ENCODE measurements around the gene MRPS2.
"Not testable (repeated sequence)": the region's sequence is repeated elsewhere in the genome, so short reads cannot be mapped to it uniquely, and the experiment has no call there.

Gene MRPS2

DNA sequence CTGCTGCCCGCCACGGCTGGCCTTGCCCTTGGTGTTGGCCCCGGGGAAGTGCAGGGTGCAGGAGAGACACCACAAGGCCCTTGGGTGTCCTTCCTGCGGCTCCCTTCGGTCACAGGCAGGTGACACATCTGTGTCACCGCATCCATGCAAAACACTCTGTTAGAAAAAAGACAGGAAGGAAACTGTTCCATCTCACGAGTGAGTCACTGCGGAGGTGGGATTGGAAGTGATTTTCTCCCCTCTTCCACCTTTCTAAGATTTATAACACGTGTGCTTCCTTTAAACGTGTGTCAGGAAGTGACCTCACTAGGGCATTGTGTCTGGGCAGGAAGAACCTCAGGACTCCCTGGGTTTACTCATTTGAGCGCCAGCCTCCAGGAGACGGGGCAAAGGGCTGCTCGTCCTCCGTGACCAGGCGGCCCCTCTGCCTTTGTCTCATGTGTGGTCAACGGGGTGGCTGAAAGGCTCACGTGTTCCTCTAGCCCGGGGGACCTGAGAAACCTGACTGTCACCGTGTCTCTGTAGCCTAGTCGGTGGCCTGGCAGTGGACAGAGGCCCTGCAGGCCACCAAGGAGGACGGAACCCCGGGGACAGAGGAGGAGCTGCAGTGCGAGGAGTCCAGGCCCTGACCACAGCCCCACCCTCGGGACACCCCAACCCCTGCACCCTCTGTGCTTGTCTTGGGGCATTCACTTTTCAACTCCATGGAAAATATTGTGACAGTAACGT is 15.8 kb downstream of the MRPS2 start:
- no peak for DNase-seq

DNA sequence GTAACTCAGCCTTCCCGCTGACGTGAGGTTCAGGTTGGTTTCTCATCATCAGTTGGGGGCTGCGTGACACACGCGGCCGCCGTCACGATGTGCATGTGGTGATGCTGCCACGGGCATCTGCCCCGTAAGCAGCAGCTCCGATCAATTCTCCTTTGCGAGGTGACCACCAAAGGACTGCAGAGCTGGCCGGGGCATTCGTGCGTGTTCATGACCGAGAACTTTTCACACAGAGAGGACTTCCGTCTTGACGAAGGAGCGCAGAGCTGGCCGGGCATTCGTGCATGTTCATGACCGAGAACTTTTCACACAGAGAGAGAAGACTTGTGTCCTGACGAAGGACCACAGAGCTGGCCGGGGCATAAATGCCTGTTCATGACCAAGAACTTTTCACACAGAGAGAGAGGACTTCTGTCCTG is 16.9 kb downstream of the MRPS2 start:
- DNase-seq, result no peak

DNA sequence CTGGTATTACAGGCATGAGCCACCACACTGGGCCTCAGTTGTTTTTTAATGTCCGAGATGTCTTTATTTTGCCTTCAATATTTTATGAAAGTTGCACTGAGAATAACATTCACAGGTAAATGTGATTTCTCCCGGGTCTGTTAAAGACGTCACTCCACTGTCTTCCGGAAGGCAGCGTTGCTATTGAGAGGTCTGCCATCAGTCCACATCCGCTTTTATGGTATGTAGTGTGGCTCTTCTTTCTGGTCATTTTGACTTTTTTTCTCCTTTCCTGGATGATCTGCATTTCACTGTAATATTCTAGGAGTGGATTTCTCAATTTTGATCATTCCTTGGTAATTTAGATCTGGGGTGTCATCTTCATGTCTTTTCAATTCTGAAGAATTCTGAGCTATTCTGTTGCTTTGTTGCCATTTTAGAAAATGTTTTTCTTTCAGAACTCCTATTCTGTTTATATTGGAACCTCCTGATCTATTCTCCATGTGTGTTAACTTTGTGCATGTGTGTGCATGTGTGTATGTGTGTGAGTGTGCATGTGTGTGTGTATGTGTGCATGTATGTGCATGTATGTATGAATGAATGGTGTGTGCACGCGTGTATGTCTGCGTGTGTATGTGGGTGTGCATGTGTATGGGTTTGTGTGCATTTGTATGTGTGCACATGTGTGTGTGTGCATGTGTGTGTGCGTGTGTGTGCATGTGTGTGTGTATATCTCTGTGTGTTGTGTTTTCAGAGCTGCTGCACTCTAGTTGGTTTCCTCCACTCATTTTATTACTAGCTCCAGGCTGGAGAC is 18.9 kb downstream of the MRPS2 start:
- DNase-seq, result no peak

- no peak for DNase-seq
Observed at GRCh38 chr9:135520916-135521607, 20.6 kb downstream of the MRPS2 start, which contains the start of gene LCN1. LCN1 (plus strand) TSS chr9:135521440; CDS start chr9:135521498, 58 bp downstream.

GRCh38 chr9:135521608-135522095 is 21.2 kb downstream of the MRPS2 start:
- no peak for DNase-seq

GRCh38 chr9:135522137-135522877 is 21.8 kb downstream of the MRPS2 start:
- DNase-seq, result no peak

DNA sequence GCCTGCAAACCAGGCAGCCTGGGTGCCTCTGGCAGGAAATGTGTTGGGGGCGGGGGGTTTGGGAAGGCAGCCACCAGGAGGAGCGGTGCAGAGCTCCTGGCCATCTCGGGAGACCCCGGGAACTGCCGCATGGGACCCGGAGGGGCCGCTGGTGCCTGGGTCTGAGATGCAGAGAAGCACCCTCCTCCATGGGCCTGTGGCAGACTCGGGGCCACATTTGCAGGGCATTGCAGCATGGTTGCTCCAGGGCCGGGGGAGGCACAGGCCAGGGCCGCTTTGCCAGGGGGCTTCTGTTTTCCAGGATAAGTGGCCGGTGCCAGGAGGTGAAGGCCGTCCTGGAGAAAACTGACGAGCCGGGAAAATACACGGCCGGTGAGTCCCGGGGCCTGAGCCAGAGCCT is 22.4 kb downstream of the MRPS2 start:
- DNase-seq, result no peak

- no peak for DNase-seq
Observed at GRCh38 chr9:135523521-135524129, 23.1 kb downstream of the MRPS2 start.

DNA sequence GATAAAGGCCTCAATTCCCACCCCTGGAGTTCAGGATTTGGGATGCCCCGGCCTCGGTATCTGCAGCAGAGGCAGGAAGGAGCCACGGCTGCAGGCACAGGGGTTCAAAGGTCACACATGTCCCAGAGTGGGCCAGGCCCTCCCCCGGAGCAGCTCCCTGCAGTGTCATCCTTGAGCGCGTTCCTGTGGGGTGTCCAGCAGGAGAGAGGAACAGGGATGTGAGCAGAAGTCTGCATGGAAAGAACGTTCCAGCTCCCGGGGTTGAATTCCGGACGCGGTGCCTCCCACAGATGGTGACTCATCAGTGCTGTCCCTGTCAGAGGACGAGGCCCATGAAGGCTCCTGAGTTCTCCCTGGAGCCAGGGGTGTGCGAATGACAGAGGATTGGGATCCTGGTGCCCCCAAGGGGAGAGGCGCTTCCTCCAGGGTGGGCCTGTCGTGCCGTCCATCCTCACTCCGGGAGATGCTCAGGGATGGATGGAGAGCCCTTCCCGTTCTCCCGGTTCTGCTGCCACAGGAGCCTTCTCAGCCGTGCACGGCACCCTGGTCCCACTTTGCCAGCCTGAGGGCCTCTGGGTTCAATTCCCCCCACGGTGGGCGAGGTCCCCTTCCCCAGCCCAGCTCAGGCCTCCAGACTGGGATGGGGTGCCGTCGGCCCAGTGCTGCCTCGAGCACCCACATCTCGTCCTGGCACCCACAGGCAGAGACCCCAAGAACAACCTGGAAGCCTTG is 23.8 kb downstream of the MRPS2 start:
- DNase-seq, result no peak

DNA sequence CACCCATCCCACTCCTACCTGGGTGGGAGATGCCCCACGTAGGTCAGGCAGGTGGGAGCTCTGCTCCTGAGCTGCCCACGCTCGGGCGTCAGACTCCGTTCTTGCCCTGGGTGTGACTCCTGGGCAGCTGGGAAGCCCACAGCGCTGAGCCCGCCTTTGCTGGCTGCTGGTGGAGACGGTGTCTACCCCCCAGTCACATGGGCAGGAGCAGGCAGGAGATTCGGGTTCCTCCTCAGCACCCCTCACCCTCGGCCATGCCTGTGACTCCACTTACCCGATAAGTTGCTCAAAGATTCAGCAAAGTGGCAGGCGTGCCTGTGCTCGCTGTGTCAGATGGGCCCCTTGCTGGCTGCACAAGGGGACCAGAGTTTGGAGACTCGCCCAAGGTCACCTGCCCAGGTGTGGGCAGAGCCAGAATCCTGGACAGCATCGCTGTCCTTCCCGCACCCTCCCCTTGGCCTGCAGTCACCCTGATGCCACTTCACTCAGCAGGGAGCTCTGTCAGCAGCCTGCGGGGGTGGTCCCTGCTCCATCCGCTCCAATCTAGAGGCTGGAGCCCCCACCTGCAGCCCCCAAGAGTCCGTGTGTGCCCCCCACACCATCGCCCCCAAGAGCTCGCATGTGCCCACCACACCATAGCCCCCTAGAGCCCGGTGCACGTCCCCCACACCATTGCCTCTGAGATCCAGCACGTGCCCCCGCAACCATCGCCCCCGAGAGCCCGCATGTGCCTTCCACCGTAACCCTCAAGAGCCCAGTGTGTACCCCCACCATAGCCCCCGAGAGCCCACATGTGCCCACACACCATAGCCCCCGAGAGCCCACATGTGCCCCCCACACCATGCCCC is 25.0 kb downstream of the MRPS2 start:
- DNase-seq, result no peak

DNA sequence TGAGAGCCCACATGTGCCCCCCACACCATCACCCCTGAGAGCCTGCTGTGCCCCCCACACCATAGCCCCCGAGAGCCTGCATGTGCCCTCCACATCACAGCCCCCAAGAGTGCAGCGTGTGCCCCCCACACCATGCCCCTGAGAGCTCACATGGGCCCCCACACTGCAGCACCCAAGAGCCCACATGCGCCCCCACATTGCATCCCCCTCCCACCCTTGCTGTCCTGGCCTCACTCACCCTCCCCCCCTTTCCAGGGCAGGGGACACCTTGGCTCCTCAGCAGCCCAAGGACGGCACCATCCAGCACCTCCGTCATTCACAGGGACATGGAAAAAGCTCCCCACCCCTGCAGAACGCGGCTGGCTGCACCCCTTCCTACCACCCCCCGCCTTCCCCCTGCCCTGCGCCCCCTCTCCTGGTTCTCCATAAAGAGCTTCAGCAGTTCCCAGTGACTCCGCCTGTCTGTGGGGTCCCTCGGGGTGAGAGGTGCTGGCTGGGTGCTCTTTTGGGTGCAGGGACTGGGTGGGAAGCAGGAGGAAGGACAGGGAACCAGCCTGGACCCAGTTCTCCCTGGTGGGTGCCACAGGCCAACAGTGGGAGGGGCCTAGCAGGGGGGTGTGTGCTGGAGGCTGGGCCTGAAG is 25.7 kb downstream of the MRPS2 start:
- DNase-seq, result no peak

- DNase-seq, result no peak
Observed at GRCh38 chr9:135526730-135527571, 26.5 kb downstream of the MRPS2 start.

DNA sequence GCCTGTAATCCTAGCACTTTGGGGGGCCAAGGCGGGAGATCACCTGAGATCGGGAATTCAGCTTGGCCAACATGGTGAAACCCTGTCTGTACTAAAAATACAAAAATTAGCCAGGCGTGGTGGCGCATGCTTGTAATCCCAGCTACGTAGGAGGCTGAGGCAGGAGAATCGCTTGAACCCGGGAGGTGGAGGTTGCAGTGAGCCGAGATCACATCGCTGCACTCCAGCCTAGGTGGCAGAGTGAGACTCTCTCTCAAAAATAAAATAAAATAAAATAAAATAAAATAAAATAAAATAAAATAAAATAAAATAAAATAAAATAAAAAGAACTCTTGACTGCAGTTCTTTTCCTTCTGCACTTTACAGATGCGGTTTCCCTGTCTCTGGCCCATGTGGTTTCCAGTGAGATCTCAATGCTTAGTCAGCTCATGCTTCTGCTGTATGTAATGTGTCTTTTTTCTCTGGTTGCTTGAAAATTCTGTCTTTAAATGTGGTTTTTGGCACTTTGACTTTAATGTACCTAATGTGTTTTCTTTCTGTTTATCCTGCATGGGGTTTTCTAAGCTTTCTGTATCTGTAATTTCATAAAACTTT is 28.5 kb downstream of the MRPS2 start:
- DNase-seq, result not testable (repeated sequence)

DNA sequence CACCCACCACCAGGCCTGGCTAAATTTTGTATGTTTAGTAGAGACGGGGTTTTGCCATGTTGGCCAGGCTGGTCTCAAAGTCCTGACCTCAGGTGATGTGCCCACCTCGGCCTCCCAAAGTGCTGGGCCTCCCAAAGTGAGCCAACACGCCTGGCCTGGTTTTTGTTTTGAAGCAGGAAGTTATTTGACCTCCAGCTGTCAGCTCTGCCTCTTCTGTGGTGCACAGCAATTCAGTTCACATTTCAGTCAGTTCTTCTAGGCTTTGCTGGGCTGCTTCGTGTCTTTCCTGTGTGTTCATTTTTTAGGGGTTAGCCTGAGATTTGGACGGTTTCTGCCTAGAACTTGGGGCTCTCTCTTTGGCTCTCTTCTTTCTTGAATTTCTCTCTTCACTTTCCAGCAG is 29.7 kb downstream of the MRPS2 start:
- DNase-seq, result no peak

- DNase-seq, result no peak
Observed at GRCh38 chr9:135531096-135531495, 30.6 kb downstream of the MRPS2 start.

GRCh38 chr9:135533113-135533512 is 32.6 kb downstream of the MRPS2 start:
- DNase-seq, result no peak

DNA sequence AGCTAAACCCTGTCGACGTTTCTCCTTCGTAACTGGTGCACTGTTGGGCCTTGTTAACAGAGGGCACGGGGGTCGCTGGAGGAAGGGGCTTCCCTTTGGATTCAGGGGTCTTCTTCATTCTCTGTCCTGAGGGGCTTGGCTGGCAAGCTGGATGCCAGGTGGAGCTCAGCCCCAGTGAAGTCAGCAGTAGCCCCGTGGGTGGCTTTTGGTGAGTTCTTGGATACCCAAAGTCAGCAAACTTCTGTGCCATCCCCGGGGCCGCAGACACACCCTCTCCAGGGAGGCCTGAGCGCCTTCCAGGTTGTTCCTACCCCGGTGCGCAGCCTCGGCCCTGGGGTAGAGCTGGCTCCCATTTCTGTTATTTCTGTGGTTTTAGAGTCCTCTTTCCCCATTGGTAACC is 33.2 kb downstream of the MRPS2 start:
- no peak for DNase-seq

- not testable (repeated sequence) for DNase-seq
Observed at GRCh38 chr9:135534192-135534711, 33.8 kb downstream of the MRPS2 start.
